Esophagus (tissue), 2 donors: ENCODE data around the gene PHC3. TPM values are rescaled to one million over a fixed set of nuclear protein-coding genes. Genes with fewer than 3 reads are reported as not detected.

Experiments
- H3K27ac ChIP-seq, 2 donors: one replicate each; pipeline ENCODE4 v1.5.1; 2013; ENCODE audit warnings: low read depth in 2 of 2, mild to moderate bottlenecking in 2 of 2, inconsistent platforms in 1 of 2, low read length in 1 of 2, moderate library complexity in 1 of 2
- H3K27me3 ChIP-seq, 2 donors: one replicate each; pipeline ENCODE4 v1.6.1; 2013; ENCODE audit warnings: low read length in 2 of 2, control low read depth in 1 of 2, mild to moderate bottlenecking in 1 of 2; ENCODE audit not compliant: insufficient read depth in 2 of 2, control insufficient read depth in 1 of 2
- H3K36me3 ChIP-seq, 2 donors: one replicate each; pipeline ENCODE4 v1.6.1; 2013; ENCODE audit warnings: low read length in 1 of 2; ENCODE audit not compliant: control insufficient read depth in 2 of 2, insufficient read depth in 2 of 2
- H3K4me1 ChIP-seq, 2 donors: one replicate each; pipeline ENCODE4 v1.6.1; 2013; ENCODE audit warnings: low read length in 1 of 2; ENCODE audit not compliant: control insufficient read depth in 2 of 2, insufficient read depth in 2 of 2
- H3K4me3 ChIP-seq, 2 donors: one replicate each; pipeline ENCODE4 v1.5.1; 2013; ENCODE audit warnings: low read length in 2 of 2, mild to moderate bottlenecking in 2 of 2, low read depth in 1 of 2, moderate library complexity in 1 of 2
- H3K9me3 ChIP-seq, 2 donors: one replicate each; pipeline ENCODE4 v1.6.1; 2013; ENCODE audit warnings: mild to moderate bottlenecking in 2 of 2, low read depth in 1 of 2, low read length in 1 of 2, moderate library complexity in 1 of 2; ENCODE audit not compliant: control insufficient read depth in 2 of 2, insufficient read depth in 1 of 2
- WGBS, 2 donors: extraction: QIAGEN DNeasy Blood & Tissue Kit; methylation state at CpG; one replicate each; pipeline ENCODE4 v1.1.7; 2013; 5-methylcytosine and 5-hydroxymethylcytosine counted together
- polyA plus RNA-seq, 2 donors: library from polyadenylated mRNA; stranded (reverse); fragments of 200-250 nt; gene quantifications; one replicate each; pipeline ENCODE4 v1.2.3, GENCODE V29; 2013
- donor health status: healthy with polysubstance abuse.
- donor health status: Bipolar disorder and iron deficiency.

Gene PHC3
- polyA plus RNA-seq, 2 donors = 3.4 to 5.4 TPM

GRCh38 chr3:170075441-170076091, 106.0 kb downstream of the PHC3 start:
- Histone ChIP-seq H3K4me1 (no peaks in the 10 kb centered on the region), H3K9me3 (peaks cover 0 to 3% of the 10 kb centered on the region in 2 donors), H3K27ac (no peak overlapping the region), H3K27me3 (no peaks in the 10 kb centered on the region), H3K36me3 (no peaks in the 10 kb centered on the region), H3K4me3 (no peak overlapping the region)
- WGBS, 2 donors = 75 to 97% methylated on average over 4 of the region's 4 CpGs

GRCh38 chr3:170064108-170064507, 117.4 kb downstream of the PHC3 start:
- no peaks in the 10 kb centered on the region for H3K27me3 ChIP-seq
- no peak overlapping the region for H3K27ac ChIP-seq
- H3K4me3 ChIP-seq = no peak overlapping the region
- no peaks in the 10 kb centered on the region for H3K36me3 ChIP-seq
- no peaks in the 10 kb centered on the region for H3K9me3 ChIP-seq
- WGBS, 2 donors = 95 to 96% methylated on average over 18 of the region's 18 CpGs
- H3K4me1 ChIP-seq = no peaks in the 10 kb centered on the region

- no peaks in the 10 kb centered on the region for H3K27me3 ChIP-seq
- H3K4me1 ChIP-seq = no peaks in the 10 kb centered on the region
- H3K27ac ChIP-seq = no peak overlapping the region
- whole genome bisulfite sequencing, 2 donors = 93 to 96% methylated on average over 15 of the region's 15 CpGs
- no peaks in the 10 kb centered on the region for H3K9me3 ChIP-seq
- H3K36me3 ChIP-seq = no peaks in the 10 kb centered on the region
- H3K4me3 ChIP-seq = no peak overlapping the region
Observed at GRCh38 chr3:170063691-170064090, 117.8 kb downstream of the PHC3 start.

GRCh38 chr3:170062769-170063168, 118.8 kb downstream of the PHC3 start:
- Histone ChIP-seq H3K27ac (no peak overlapping the region), H3K4me3 (no peak overlapping the region), H3K4me1 (no peaks in the 10 kb centered on the region), H3K27me3 (no peaks in the 10 kb centered on the region), H3K9me3 (no peaks in the 10 kb centered on the region), H3K36me3 (no peaks in the 10 kb centered on the region)
- WGBS, 2 donors = 97% methylated on average over 16 of the region's 16 CpGs

- H3K36me3 ChIP-seq = no peaks in the 10 kb centered on the region
- no peak overlapping the region for H3K27ac ChIP-seq
- WGBS, 2 donors = 97% methylated on average over 20 of the region's 20 CpGs
- no peak overlapping the region for H3K4me3 ChIP-seq
- no peaks in the 10 kb centered on the region for H3K4me1 ChIP-seq
- H3K27me3 ChIP-seq = no peaks in the 10 kb centered on the region
- no peaks in the 10 kb centered on the region for H3K9me3 ChIP-seq
Observed at GRCh38 chr3:170062068-170062467, 119.5 kb downstream of the PHC3 start.

GRCh38 chr3:170059447-170059846, 122.1 kb downstream of the PHC3 start:
- Histone ChIP-seq H3K4me1 (no peaks in the 10 kb centered on the region), H3K36me3 (no peaks in the 10 kb centered on the region), H3K4me3 (no peak overlapping the region), H3K27ac (no peak overlapping the region), H3K27me3 (no peaks in the 10 kb centered on the region), H3K9me3 (no peaks in the 10 kb centered on the region)
- WGBS, 2 donors = 81 to 89% methylated on average over 1 of the region's 1 CpG

GRCh38 chr3:170058127-170058526, 123.4 kb downstream of the PHC3 start:
- Histone ChIP-seq H3K4me1 (no peaks in the 10 kb centered on the region), H3K27me3 (no peaks in the 10 kb centered on the region), H3K36me3 (no peaks in the 10 kb centered on the region), H3K27ac (no peak overlapping the region), H3K9me3 (no peaks in the 10 kb centered on the region), H3K4me3 (no peak overlapping the region)
- WGBS, 2 donors = 61 to 76% methylated on average over 6 of the region's 6 CpGs

- H3K36me3 ChIP-seq = no peaks in the 10 kb centered on the region
- H3K4me3 ChIP-seq = no peak overlapping the region
- H3K9me3 ChIP-seq = no peaks in the 10 kb centered on the region
- no peaks in the 10 kb centered on the region for H3K27me3 ChIP-seq
- 57 to 87% methylated on average over 3 of the region's 3 CpGs for WGBS, 2 donors
- H3K4me1 ChIP-seq = no peaks in the 10 kb centered on the region
- H3K27ac ChIP-seq = no peak overlapping the region
Observed at GRCh38 chr3:170057550-170057949, 124.0 kb downstream of the PHC3 start.

GRCh38 chr3:170056710-170057454, 124.7 kb downstream of the PHC3 start:
- Histone ChIP-seq H3K4me1 (no peaks in the 10 kb centered on the region), H3K9me3 (no peaks in the 10 kb centered on the region), H3K4me3 (no peak overlapping the region), H3K27me3 (no peaks in the 10 kb centered on the region), H3K36me3 (no peaks in the 10 kb centered on the region), H3K27ac (no peak overlapping the region)
- WGBS, 2 donors = 74 to 81% methylated on average over 3 of the region's 3 CpGs

GRCh38 chr3:170055209-170055608, 126.3 kb downstream of the PHC3 start:
- WGBS, 2 donors = 76 to 80% methylated on average over 5 of the region's 5 CpGs
- no peaks in the 10 kb centered on the region for H3K4me1 ChIP-seq
- no peak overlapping the region for H3K27ac ChIP-seq
- no peaks in the 10 kb centered on the region for H3K9me3 ChIP-seq
- H3K36me3 ChIP-seq = no peaks in the 10 kb centered on the region
- no peak overlapping the region for H3K4me3 ChIP-seq
- no peaks in the 10 kb centered on the region for H3K27me3 ChIP-seq
